Measurements from ENCODE around the gene DEFB118.

DEFB118 gene, protein sequence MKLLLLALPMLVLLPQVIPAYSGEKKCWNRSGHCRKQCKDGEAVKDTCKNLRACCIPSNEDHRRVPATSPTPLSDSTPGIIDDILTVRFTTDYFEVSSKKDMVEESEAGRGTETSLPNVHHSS

GRCh38 chr20:31368301-31368700 lies at the start of gene DEFB118:
Gene DEFB118, plus strand, starts transcription at chr20:31368601. Its CDS starts 50 bp downstream, at chr20:31368651.
- TF ChIP-seq GATA2 (IDR thresholded peaks at IDR 0.05; ENCODE audit: low read depth, low read length) (no peak), GATA3 (IDR thresholded peaks at IDR 0.05; ENCODE audit: low read depth, low read length) (no peak)

- TF ChIP-seq GATA2 (IDR thresholded peaks at IDR 0.05; ENCODE audit: low read depth, low read length) (no peak), GATA3 (IDR thresholded peaks at IDR 0.05; ENCODE audit: low read depth, low read length) (no peak)
Measured at GRCh38 chr20:31322504-31322903, 45.9 kb upstream of the DEFB118 start.

DNA sequence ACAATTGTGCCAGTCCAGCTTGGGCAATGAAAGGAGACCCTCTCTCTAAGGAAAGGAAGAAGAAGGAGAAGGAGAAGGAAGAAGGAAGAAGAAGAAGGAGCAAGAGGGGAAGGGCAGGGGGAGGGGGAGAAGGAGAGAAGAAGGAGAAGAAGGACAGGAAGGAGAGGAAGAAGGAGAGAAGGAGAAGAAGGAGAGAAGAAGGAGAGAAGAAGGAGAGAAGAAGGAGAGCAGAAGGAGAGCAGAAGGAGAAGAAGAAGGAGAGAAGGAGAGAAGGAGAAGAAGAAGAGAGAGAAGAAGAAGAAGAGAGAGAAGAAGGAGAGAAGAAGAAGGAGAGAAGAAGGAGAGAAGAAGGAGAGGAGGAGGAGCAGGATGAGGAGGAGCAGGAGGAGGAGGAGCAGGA lies 37.5 kb upstream of the DEFB118 start:
- no peak for TF ChIP-seq GATA3 (IDR thresholded peaks at IDR 0.05; ENCODE audit: low read depth, low read length)
- no peak for TF ChIP-seq GATA2 (IDR thresholded peaks at IDR 0.05; ENCODE audit: low read depth, low read length)

DNA sequence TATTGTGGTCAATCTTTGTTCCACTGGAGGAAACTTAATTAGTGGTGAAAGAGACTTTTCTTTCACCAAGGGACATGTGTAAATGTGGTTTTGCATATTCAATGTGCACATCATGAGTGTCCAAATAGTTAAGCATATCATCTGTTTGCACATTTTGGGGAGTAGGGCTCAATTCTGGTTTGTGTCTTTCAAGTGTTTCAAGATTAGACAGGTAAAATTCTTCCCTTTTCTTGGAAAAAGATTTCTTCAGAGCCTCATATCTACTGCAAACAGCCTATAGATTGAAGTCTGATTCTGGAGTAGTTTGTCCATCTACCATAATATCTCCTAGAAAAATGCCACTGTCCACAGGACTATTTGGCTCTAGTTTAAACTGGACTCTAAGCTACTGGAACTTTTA lies 26.9 kb upstream of the DEFB118 start:
- TF ChIP-seq GATA2 (IDR thresholded peaks at IDR 0.05; ENCODE audit: low read depth, low read length) = no peak
- no peak for TF ChIP-seq GATA3 (IDR thresholded peaks at IDR 0.05; ENCODE audit: low read depth, low read length)

DNA sequence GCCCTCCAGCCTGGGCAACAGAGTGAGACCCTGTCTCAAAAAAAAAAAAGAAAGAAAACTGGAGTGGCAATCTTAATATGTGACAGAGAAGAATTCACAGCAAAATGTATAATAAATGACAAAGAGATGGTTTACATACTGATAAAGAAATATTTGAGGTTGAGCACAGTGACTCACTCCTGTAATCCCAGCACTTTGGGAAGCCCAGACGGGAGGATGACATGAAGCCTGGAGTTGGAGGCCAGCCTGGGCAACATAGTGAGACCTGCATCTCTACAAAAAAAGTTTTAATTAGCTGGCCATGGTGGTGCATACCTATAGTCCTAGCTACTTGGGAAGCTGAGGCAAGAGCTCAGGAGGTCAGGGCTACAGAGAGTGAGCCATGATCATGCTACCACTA lies 12.4 kb upstream of the DEFB118 start:
- TF ChIP-seq GATA3 (IDR thresholded peaks at IDR 0.05; ENCODE audit: low read depth, low read length) = no peak
- TF ChIP-seq GATA2 (IDR thresholded peaks at IDR 0.05; ENCODE audit: low read depth, low read length) = no peak

DNA sequence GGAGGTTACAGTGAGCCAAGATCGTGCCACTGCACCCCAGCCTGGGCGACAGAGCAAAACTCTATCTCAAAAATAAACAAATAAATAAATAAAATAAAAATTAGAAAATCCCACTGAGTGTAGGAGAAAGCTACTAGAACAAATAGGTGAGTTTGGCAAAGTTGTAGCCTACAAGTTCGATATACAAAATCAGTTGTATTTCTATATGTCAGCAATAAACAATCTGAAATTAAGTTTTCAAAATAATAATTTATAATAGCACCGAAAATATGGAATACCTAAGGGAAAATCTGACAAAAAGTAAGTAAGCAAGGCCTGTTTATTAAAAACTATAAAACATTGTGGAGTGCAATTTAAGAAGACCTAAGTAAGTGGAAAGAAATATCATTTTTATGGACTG lies 5.1 kb upstream of the DEFB118 start:
- TF ChIP-seq GATA3 (IDR thresholded peaks at IDR 0.05; ENCODE audit: low read depth, low read length) (no peak), GATA2 (IDR thresholded peaks at IDR 0.05; ENCODE audit: low read depth, low read length) (no peak)

DNA sequence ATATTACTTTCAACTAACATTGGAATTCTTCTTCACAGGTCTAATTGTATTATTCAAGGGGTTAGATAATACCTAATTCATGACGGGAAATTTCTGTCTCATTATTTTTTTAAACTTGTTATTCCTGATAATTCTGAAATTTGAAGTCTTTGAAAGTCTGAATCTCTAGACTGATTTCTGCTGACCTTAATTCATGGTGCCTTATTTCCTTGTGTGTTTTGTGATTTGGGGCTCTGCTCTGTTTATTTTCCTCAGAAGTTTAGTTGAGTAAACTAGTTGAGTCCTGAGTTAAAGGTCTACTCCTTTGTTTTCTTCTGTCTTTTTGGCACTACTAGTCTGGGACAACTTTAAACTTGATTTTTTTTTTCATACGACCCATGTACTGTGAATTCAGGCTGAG lies 5.9 kb downstream of the DEFB118 start:
- TF ChIP-seq GATA3 (IDR thresholded peaks at IDR 0.05; ENCODE audit: low read depth, low read length) (no peak), GATA2 (IDR thresholded peaks at IDR 0.05; ENCODE audit: low read depth, low read length) (no peak)

- TF ChIP-seq GATA3 (IDR thresholded peaks at IDR 0.05; ENCODE audit: low read depth, low read length) (no peak), GATA2 (IDR thresholded peaks at IDR 0.05; ENCODE audit: low read depth, low read length) (no peak)
Measured at GRCh38 chr20:31390490-31390889, 22.1 kb downstream of the DEFB118 start, which contains the start of gene DEFB119. Gene DEFB119, minus strand, starts transcription at chr20:31390590. Its CDS starts 107 bp downstream, at chr20:31390483.

- TF ChIP-seq GATA3 (IDR thresholded peaks at IDR 0.05; ENCODE audit: low read depth, low read length) = no peak
- TF ChIP-seq GATA2 (IDR thresholded peaks at IDR 0.05; ENCODE audit: low read depth, low read length) = no peak
Measured at GRCh38 chr20:31392836-31393235, 24.4 kb downstream of the DEFB118 start.

DNA sequence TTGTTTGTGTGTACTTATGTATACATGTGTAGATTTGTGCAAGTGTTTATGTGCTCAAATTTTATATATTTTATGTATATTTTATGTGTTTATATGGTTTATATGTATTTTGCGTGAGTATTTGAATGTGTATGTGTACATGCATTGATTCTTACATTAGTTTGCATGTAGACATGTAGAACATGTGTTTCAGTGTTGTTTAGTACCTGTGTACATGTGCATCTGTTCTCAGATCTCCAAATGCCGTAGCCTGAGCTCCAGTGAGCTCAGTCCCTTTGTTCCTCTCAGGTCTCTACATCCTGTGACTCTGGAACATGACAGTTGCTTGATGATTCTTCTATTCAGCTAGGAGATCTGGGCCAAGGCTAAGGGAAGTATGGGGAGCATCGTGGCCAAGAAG lies 26.5 kb downstream of the DEFB118 start:
- TF ChIP-seq GATA2 (IDR thresholded peaks at IDR 0.05; ENCODE audit: low read depth, low read length) (no peak), GATA3 (IDR thresholded peaks at IDR 0.05; ENCODE audit: low read depth, low read length) (no peak)

GRCh38 chr20:31403886-31404285 lies 35.5 kb downstream of the DEFB118 start:
- TF ChIP-seq GATA2 (IDR thresholded peaks at IDR 0.05; ENCODE audit: low read depth, low read length) = no peak
- TF ChIP-seq GATA3 (IDR thresholded peaks at IDR 0.05; ENCODE audit: low read depth, low read length) = no peak

- no peak for TF ChIP-seq GATA2 (IDR thresholded peaks at IDR 0.05; ENCODE audit: low read depth, low read length)
- TF ChIP-seq GATA3 (IDR thresholded peaks at IDR 0.05; ENCODE audit: low read depth, low read length) = no peak
Measured at GRCh38 chr20:31406115-31406514, 37.7 kb downstream of the DEFB118 start, which contains the start of gene DEFB121. Gene DEFB121, minus strand, starts transcription at chr20:31406215. Its CDS starts 63 bp downstream, at chr20:31406152.

DNA sequence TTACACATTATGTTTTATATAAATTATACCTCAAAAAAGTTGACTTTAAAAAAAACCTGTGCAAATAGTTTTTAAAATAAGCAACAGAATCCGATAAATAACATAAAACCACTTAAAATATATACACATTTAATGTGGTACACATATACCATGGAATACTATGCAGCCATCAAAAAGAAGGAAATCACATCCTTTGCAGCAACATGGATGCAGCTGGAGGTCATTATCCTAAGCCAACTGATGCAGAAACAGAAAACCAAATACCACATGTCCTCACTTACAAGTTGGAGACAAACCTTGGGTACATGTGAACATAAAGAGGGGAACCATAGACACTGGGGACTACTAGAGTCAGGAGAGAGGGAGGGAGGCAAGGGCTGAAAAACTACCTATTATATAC lies 41.6 kb downstream of the DEFB118 start:
- TF ChIP-seq GATA3 (IDR thresholded peaks at IDR 0.05; ENCODE audit: low read depth, low read length) (no peak), GATA2 (IDR thresholded peaks at IDR 0.05; ENCODE audit: low read depth, low read length) (no peak)

- no peak for TF ChIP-seq GATA2 (IDR thresholded peaks at IDR 0.05; ENCODE audit: low read depth, low read length)
- no peak for TF ChIP-seq GATA3 (IDR thresholded peaks at IDR 0.05; ENCODE audit: low read depth, low read length)
Measured at GRCh38 chr20:31414381-31414780, 46.0 kb downstream of the DEFB118 start.

DNA sequence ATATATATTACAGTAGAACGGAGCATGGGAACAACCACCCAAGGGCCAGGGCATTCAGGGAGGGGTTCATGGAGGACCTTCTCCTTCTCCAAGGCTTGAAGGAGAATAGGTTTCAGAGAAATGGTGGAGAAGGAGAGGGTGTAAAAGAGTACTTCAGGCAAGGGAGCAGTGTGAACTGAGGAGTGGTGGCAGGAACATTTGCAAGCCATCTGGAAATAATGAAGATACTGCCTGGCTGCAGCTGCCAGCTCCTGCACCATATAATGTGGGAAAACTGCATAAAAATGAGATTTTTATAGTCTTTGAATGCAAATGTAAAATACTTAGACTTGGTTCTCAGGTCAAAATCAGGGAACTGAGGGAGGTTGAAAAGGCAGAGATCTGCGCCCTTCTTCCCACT lies 47.3 kb downstream of the DEFB118 start:
- TF ChIP-seq GATA3 (IDR thresholded peaks at IDR 0.05; ENCODE audit: low read depth, low read length) (no peak), GATA2 (IDR thresholded peaks at IDR 0.05; ENCODE audit: low read depth, low read length) (no peak)

DNA sequence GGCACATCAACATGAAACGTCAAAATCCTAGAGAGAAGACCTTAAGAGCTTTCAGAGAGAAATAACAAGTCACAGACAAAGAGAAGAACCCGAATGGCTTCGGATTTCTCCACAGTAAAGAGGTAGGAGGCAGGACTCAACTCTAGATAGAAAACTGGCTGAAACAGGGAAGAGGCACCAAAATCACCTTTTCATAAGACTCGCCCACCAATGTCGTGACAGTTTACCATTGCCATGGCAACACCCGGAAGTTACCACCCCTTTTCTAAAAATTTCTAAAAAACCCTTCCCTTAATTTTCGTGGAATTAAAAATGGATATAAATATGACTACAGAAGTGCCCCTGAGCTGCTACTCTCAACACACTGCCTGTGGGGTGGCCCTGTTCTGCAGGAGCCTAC lies 49.9 kb downstream of the DEFB118 start:
- TF ChIP-seq GATA3 (IDR thresholded peaks at IDR 0.05; ENCODE audit: low read depth, low read length) (no peak), GATA2 (IDR thresholded peaks at IDR 0.05; ENCODE audit: low read depth, low read length) (no peak)

All from SH-SY5Y (cell line).